ENCODE measurements around the gene PRR14.
"Not testable (repeated sequence)": the region's sequence is repeated elsewhere in the genome, so short reads cannot be mapped to it uniquely, and the experiment has no call there.

The PRR14 gene

GRCh38 chr16:30698139-30698815 is 47.5 kb downstream of the PRR14 start:
- no peaks in the 10 kb centered on the region for H3K27me3 ChIP-seq
- peak overlapping the region; percentile 97 to 100 (median 99) for H3K9ac ChIP-seq
- H4K20me1 ChIP-seq = peaks cover 22 to 42% (median 31%) of the 10 kb centered on the region in 11 experiments; a peak in 20 of 22 replicates
- peaks cover 33 to 39% (median 35%) of the 10 kb centered on the region in 11 experiments for H3K36me3 ChIP-seq
- no peaks in the 10 kb centered on the region for H3K9me3 ChIP-seq (replicated peaks in 1 of 11)
- peak overlapping the region; percentile 84 to 99 (median 90) for H3K4me3 ChIP-seq
- H3K4me1 ChIP-seq = peaks cover 42 to 58% (median 53%) of the 10 kb centered on the region in 10 experiments
- TF ChIP-seq Cebpa-rat (IDR thresholded peaks at IDR 0.05) = no peak
- peak overlapping the region; percentile 98 to 100 (median 99) for H3K27ac ChIP-seq
- H3K4me2 ChIP-seq = peak overlapping the region; percentile 84 to 100 (median 94)

- Histone ChIP-seq H3K27me3 (no peaks in the 10 kb centered on the region), H3K9ac (peak within 1 kb of the TSS; percentile 97 to 100 (median 99)), H3K9me3 (replicated peaks in 1 of 11) (no peaks in the 10 kb centered on the region), H3K4me3 (peak within 1 kb of the TSS; percentile 84 to 99 (median 90)), H3K4me2 (peak within 1 kb of the TSS; percentile 84 to 100 (median 94)), H3K36me3 (peaks cover 40 to 47% (median 42%) of the 10 kb centered on the region in 11 experiments), H4K20me1 (peaks cover 22 to 45% (median 33%) of the 10 kb centered on the region in 11 experiments; a peak in 20 of 22 replicates), H3K4me1 (peaks cover 40 to 52% (median 46%) of the 10 kb centered on the region in 10 experiments), H3K27ac (peak within 1 kb of the TSS; percentile 98 to 100 (median 99))
- TF ChIP-seq Cebpa-rat (IDR thresholded peaks at IDR 0.05) = no peak
These were observed 48.3 kb downstream of the PRR14 start, which contains the start of gene SRCAP for GRCh38 chr16:30698816-30699614. SRCAP (plus strand) TSS chr16:30699171; CDS start chr16:30700825, 1,654 bp downstream.

- H3K27ac ChIP-seq = peak overlapping the region; percentile 98 to 100 (median 99)
These were observed 48.9 kb downstream of the PRR14 start for GRCh38 chr16:30699615-30700099.

GRCh38 chr16:30700491-30700890 is 49.7 kb downstream of the PRR14 start:
- peaks cover 55 to 61% (median 57%) of the 10 kb centered on the region in 11 experiments for H3K36me3 ChIP-seq

More at GRCh38 chr16:30699615-30700099, 48.9 kb downstream of the PRR14 start:
- Histone ChIP-seq H3K4me3 (peak overlapping the region; percentile 84 to 99 (median 90)), H3K27me3 (no peaks in the 10 kb centered on the region), H3K9me3 (replicated peaks in 1 of 11) (no peaks in the 10 kb centered on the region), H3K9ac (peak overlapping the region; percentile 97 to 100 (median 99)), H3K4me2 (peak overlapping the region; percentile 84 to 100 (median 94)), H3K36me3 (peaks cover 46 to 53% (median 49%) of the 10 kb centered on the region in 11 experiments), H3K4me1 (peaks cover 34 to 45% (median 39%) of the 10 kb centered on the region in 10 experiments), H4K20me1 (peaks cover 22 to 51% (median 39%) of the 10 kb centered on the region in 11 experiments; a peak in 20 of 22 replicates)
- TF ChIP-seq Cebpa-rat (IDR thresholded peaks at IDR 0.05) = no peak

GRCh38 chr16:30700971-30701370 is 50.2 kb downstream of the PRR14 start:
- no peak overlapping the region for H3K4me3 ChIP-seq
- H3K36me3 ChIP-seq = peaks cover 60 to 66% (median 62%) of the 10 kb centered on the region in 11 experiments
- H3K4me2 ChIP-seq = peak overlapping the region in 9 of 11 experiments; percentile 27 to 100 (median 93); a peak in 10 of 22 replicates
- H4K20me1 ChIP-seq = peaks cover 22 to 64% (median 48%) of the 10 kb centered on the region in 11 experiments; a peak in 20 of 22 replicates
- H3K9me3 ChIP-seq (replicated peaks in 1 of 11) = no peaks in the 10 kb centered on the region
- no peaks in the 10 kb centered on the region for H3K27me3 ChIP-seq
- H3K9ac ChIP-seq = peak overlapping the region in 5 of 11 experiments; percentile 13 to 44 (median 27); a peak in 3 of 22 replicates
- no peak for TF ChIP-seq Cebpa-rat (IDR thresholded peaks at IDR 0.05)
- no peak overlapping the region; a peak in 1 of 22 replicates for H3K27ac ChIP-seq
- H3K4me1 ChIP-seq = peaks cover 21 to 32% (median 27%) of the 10 kb centered on the region in 10 experiments

More at GRCh38 chr16:30700491-30700890, 49.7 kb downstream of the PRR14 start:
- Histone ChIP-seq H3K4me2 (peak overlapping the region in 10 of 11 experiments; percentile 27 to 100 (median 94); a peak in 14 of 22 replicates), H3K9ac (peak overlapping the region in 7 of 11 experiments; percentile 27 to 100 (median 44); a peak in 8 of 22 replicates), H3K27me3 (no peaks in the 10 kb centered on the region), H3K4me1 (peaks cover 25 to 37% (median 31%) of the 10 kb centered on the region in 10 experiments), H4K20me1 (peaks cover 22 to 60% (median 46%) of the 10 kb centered on the region in 11 experiments; a peak in 20 of 22 replicates), H3K9me3 (replicated peaks in 1 of 11) (no peaks in the 10 kb centered on the region), H3K4me3 (peak overlapping the region in 1 of 10 experiments; percentile 88; a peak in 2 of 20 replicates), H3K27ac (peak overlapping the region in 2 of 11 experiments; percentile 21 to 31; a peak in 2 of 22 replicates)
- TF ChIP-seq Cebpa-rat (IDR thresholded peaks at IDR 0.05) = no peak

- Histone ChIP-seq H3K4me1 (peaks cover 11 to 24% (median 18%) of the 10 kb centered on the region in 10 experiments), H3K36me3 (peaks cover 81 to 87% (median 83%) of the 10 kb centered on the region in 11 experiments), H4K20me1 (peaks cover 22 to 83% (median 61%) of the 10 kb centered on the region in 11 experiments; a peak in 21 of 22 replicates)
- not testable (repeated sequence) for H3K4me3 ChIP-seq; H3K9me3 ChIP-seq (replicated peaks in 1 of 11); H3K9ac ChIP-seq; H3K27ac ChIP-seq; H3K4me2 ChIP-seq; H3K27me3 ChIP-seq
These were observed 52.3 kb downstream of the PRR14 start for GRCh38 chr16:30703071-30703470.

- peaks cover 22 to 90% (median 70%) of the 10 kb centered on the region in 11 experiments; a peak in 21 of 22 replicates for H4K20me1 ChIP-seq
- no peak overlapping the region for H3K4me3 ChIP-seq
These were observed 53.2 kb downstream of the PRR14 start for GRCh38 chr16:30703971-30704370.

More at GRCh38 chr16:30703971-30704370, 53.2 kb downstream of the PRR14 start:
- no peak overlapping the region for H3K4me2 ChIP-seq
- no peak overlapping the region for H3K27ac ChIP-seq
- H3K9me3 ChIP-seq (replicated peaks in 1 of 11) = no peaks in the 10 kb centered on the region
- no peaks in the 10 kb centered on the region for H3K27me3 ChIP-seq
- peaks cover 11 to 24% (median 18%) of the 10 kb centered on the region in 10 experiments for H3K4me1 ChIP-seq
- H3K36me3 ChIP-seq = peaks cover 90 to 96% (median 92%) of the 10 kb centered on the region in 11 experiments
- H3K9ac ChIP-seq = no peak overlapping the region; a peak in 2 of 22 replicates
- TF ChIP-seq Cebpa-rat (IDR thresholded peaks at IDR 0.05) = no peak

All from BLaER1 treated with 17β-estradiol and CSF1 and Interleukin-3, amounts not matched to agents 10 nM and 100 nM (cell line).